ENCODE measurements around the gene LSM8.

The LSM8 gene

GRCh38 chr7:118217210-118217619 is 33.3 kb downstream of the LSM8 start:
- Histone ChIP-seq H3K36me3 (ENCODE audit: control insufficient read depth, insufficient read depth, low read length) (no peaks in the 10 kb centered on the region), H3K9me3 (ENCODE audit: control insufficient read depth, low read length) (no peaks in the 10 kb centered on the region), H3K4me1 (no peaks in the 10 kb centered on the region), H3K9ac (no peak overlapping the region), H2AFZ (no peak overlapping the region), H3K4me3 (ENCODE audit: low read depth, low read length) (no peak overlapping the region), H3K27me3 (ENCODE audit: control insufficient read depth, insufficient read depth, low read length) (no peaks in the 10 kb centered on the region), H3K79me2 (no peaks in the 10 kb centered on the region), H3K27ac (no peak overlapping the region), H3K4me2 (ENCODE audit: low read length) (no peak overlapping the region)
- TF ChIP-seq CTCF (IDR thresholded peaks at IDR 0.05) = no peak

GRCh38 chr7:118218413-118219156 is 34.6 kb downstream of the LSM8 start:
- Histone ChIP-seq H3K4me1 (no peaks in the 10 kb centered on the region), H3K79me2 (no peaks in the 10 kb centered on the region), H2AFZ (no peak overlapping the region), H3K36me3 (ENCODE audit: control insufficient read depth, insufficient read depth, low read length) (no peaks in the 10 kb centered on the region), H3K27me3 (ENCODE audit: control insufficient read depth, insufficient read depth, low read length) (no peaks in the 10 kb centered on the region), H3K4me3 (ENCODE audit: low read depth, low read length) (no peak overlapping the region), H3K4me2 (ENCODE audit: low read length) (no peak overlapping the region), H3K9me3 (ENCODE audit: control insufficient read depth, low read length) (no peaks in the 10 kb centered on the region), H3K27ac (no peak overlapping the region), H3K9ac (no peak overlapping the region)
- TF ChIP-seq CTCF (IDR thresholded peaks at IDR 0.05) = no peak

GRCh38 chr7:118219157-118219512 is 35.2 kb downstream of the LSM8 start:
- Histone ChIP-seq H3K4me2 (ENCODE audit: low read length) (no peak overlapping the region), H3K27ac (no peak overlapping the region), H3K9ac (no peak overlapping the region), H3K4me1 (no peaks in the 10 kb centered on the region), H3K36me3 (ENCODE audit: control insufficient read depth, insufficient read depth, low read length) (no peaks in the 10 kb centered on the region), H3K9me3 (ENCODE audit: control insufficient read depth, low read length) (no peaks in the 10 kb centered on the region), H3K27me3 (ENCODE audit: control insufficient read depth, insufficient read depth, low read length) (no peaks in the 10 kb centered on the region), H2AFZ (no peak overlapping the region), H3K4me3 (ENCODE audit: low read depth, low read length) (no peak overlapping the region), H3K79me2 (no peaks in the 10 kb centered on the region)
- no peak for TF ChIP-seq CTCF (IDR thresholded peaks at IDR 0.05)

GRCh38 chr7:118220583-118220982 is 36.6 kb downstream of the LSM8 start:
- Histone ChIP-seq H3K9me3 (ENCODE audit: control insufficient read depth, low read length) (no peaks in the 10 kb centered on the region), H3K4me1 (no peaks in the 10 kb centered on the region), H2AFZ (no peak overlapping the region), H3K79me2 (no peaks in the 10 kb centered on the region), H3K4me3 (ENCODE audit: low read depth, low read length) (no peak overlapping the region), H3K27me3 (ENCODE audit: control insufficient read depth, insufficient read depth, low read length) (no peaks in the 10 kb centered on the region), H3K4me2 (ENCODE audit: low read length) (no peak overlapping the region), H3K27ac (no peak overlapping the region), H3K36me3 (ENCODE audit: control insufficient read depth, insufficient read depth, low read length) (no peaks in the 10 kb centered on the region), H3K9ac (no peak overlapping the region)
- TF ChIP-seq CTCF (IDR thresholded peaks at IDR 0.05) = no peak

- no peaks in the 10 kb centered on the region for H3K27me3 ChIP-seq (ENCODE audit: control insufficient read depth, insufficient read depth, low read length)
- no peaks in the 10 kb centered on the region for H3K4me1 ChIP-seq
- no peak overlapping the region for H3K4me3 ChIP-seq (ENCODE audit: low read depth, low read length)
- no peak overlapping the region for H3K27ac ChIP-seq
- H3K4me2 ChIP-seq (ENCODE audit: low read length) = no peak overlapping the region
- H3K9ac ChIP-seq = no peak overlapping the region
- no peaks in the 10 kb centered on the region for H3K79me2 ChIP-seq
- no peaks in the 10 kb centered on the region for H3K9me3 ChIP-seq (ENCODE audit: control insufficient read depth, low read length)
- TF ChIP-seq CTCF (IDR thresholded peaks at IDR 0.05) = no peak
- H2AFZ ChIP-seq = no peak overlapping the region
- H3K36me3 ChIP-seq (ENCODE audit: control insufficient read depth, insufficient read depth, low read length) = no peaks in the 10 kb centered on the region
Measured at GRCh38 chr7:118222591-118222990, 38.6 kb downstream of the LSM8 start.
